HUES48 (cell line): ENCODE results near the gene TMEM14C.
"Not testable (repeated sequence)": the region's sequence is repeated elsewhere in the genome, so short reads cannot be mapped to it uniquely, and the experiment has no call there.

Source experiments
- H3K27ac ChIP-seq: one replicate; pipeline ENCODE4 v1.7.0; 2013; ENCODE audit warnings: low read depth, low read length, inconsistent platforms
- H3K27me3 ChIP-seq: 2 replicates; pipeline ENCODE4 v1.6.1; 2013; ENCODE audit warnings: mild to moderate bottlenecking, low read length; ENCODE audit not compliant: control insufficient read depth, insufficient read depth
- H3K36me3 ChIP-seq: 2 replicates; pipeline ENCODE4 v1.6.1; 2013; ENCODE audit warnings: low read length; ENCODE audit not compliant: control insufficient read depth, insufficient read depth
- H3K4me1 ChIP-seq: 2 replicates; pipeline ENCODE4 v1.6.1; 2013; ENCODE audit warnings: mild to moderate bottlenecking, low read length; ENCODE audit not compliant: control insufficient read depth, insufficient read depth
- H3K4me3 ChIP-seq: 2 replicates; pipeline ENCODE4 v1.5.1; 2013; ENCODE audit warnings: mild to moderate bottlenecking, low read depth, low read length
- H3K9ac ChIP-seq: 2 replicates; pipeline ENCODE4 v1.6.1; 2013; ENCODE audit warnings: mild to moderate bottlenecking, low read depth, low read length, moderate library complexity
- H3K9me3 ChIP-seq: 2 replicates; pipeline ENCODE4 v1.6.1; 2013; ENCODE audit warnings: low read length; ENCODE audit not compliant: control insufficient read depth, insufficient read depth

The TMEM14C gene

GRCh38 chr6:10742251-10742650, 19.4 kb downstream of the TMEM14C start:
- Histone ChIP-seq H3K9ac (no peak overlapping the region), H3K27me3 (no peaks in the 10 kb centered on the region), H3K27ac (no peak overlapping the region), H3K4me3 (no peak overlapping the region), H3K36me3 (no peaks in the 10 kb centered on the region), H3K9me3 (no peaks in the 10 kb centered on the region), H3K4me1 (peaks cover 7% of the 10 kb centered on the region; the same call in 1 of the 2 replicates)

DNA sequence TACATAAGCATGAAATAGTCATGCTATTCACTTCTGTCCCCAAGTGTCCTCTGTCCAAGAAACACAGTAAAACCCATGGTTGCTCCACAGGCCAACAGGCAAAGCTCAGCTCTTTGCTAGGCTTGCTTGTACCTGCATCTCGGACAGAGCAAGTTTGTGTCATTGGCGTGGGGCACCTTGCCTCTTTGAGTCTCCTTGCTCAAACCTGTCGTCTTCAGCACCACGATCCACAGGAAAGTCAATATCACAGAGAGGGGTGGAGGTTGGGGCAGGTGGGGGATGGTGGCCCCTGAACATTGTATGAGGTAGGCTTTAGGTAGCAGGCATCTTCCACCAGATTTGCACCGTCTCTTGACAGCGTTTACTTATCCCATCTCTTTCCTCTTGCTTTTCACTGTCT, 20.6 kb downstream of the TMEM14C start:
- Histone ChIP-seq H3K4me3 (no peak overlapping the region), H3K27me3 (no peaks in the 10 kb centered on the region), H3K4me1 (peaks cover 10% of the 10 kb centered on the region), H3K9ac (no peak overlapping the region), H3K36me3 (no peaks in the 10 kb centered on the region), H3K27ac (no peak overlapping the region), H3K9me3 (no peaks in the 10 kb centered on the region)

- H3K9me3 ChIP-seq = no peaks in the 10 kb centered on the region
- H3K9ac ChIP-seq = no peak overlapping the region
- no peak overlapping the region for H3K27ac ChIP-seq
- H3K36me3 ChIP-seq = peaks cover 14% of the 10 kb centered on the region
- H3K27me3 ChIP-seq = no peaks in the 10 kb centered on the region
- no peak overlapping the region for H3K4me3 ChIP-seq
- H3K4me1 ChIP-seq = peaks cover 15% of the 10 kb centered on the region
These were observed 22.2 kb downstream of the TMEM14C start for GRCh38 chr6:10745116-10745515.

DNA sequence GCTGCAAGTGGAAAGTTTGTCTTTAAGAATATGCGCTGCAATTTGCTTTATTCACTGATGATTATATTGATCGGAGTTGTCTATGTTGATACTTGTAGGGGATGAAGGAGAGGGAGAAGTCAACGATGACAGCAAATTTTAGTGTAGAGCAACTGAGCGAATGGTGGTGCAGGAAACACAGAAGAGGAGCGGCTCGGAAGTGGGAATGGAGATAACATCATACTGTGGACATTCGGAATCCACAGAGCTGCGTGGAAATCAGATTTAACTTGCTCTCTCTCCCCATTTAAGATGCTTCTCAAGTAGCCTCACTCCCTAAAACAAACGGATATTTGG, 24.0 kb downstream of the TMEM14C start:
- Histone ChIP-seq H3K27ac (peak overlapping the region; percentile 45), H3K4me3 (peak overlapping the region; percentile 94)

GRCh38 chr6:10747251-10747972, 24.5 kb downstream of the TMEM14C start, which contains the start of gene TMEM14B:
Gene TMEM14B (plus strand): TSS chr6:10747805. CDS start chr6:10749246, 1,441 bp downstream.
- peak within 1 kb of the TSS; percentile 70 for H3K27ac ChIP-seq
- H3K36me3 ChIP-seq = peaks cover 27% of the 10 kb centered on the region
- no peaks in the 10 kb centered on the region for H3K27me3 ChIP-seq
- peaks cover 15% of the 10 kb centered on the region for H3K4me1 ChIP-seq
- H3K9ac ChIP-seq = peak within 1 kb of the TSS; percentile 87
- H3K9me3 ChIP-seq = no peaks in the 10 kb centered on the region
- H3K4me3 ChIP-seq = peak within 1 kb of the TSS; percentile 94

More for the DNA sequence above, 24.0 kb downstream of the TMEM14C start:
- Histone ChIP-seq H3K9me3 (no peaks in the 10 kb centered on the region), H3K9ac (0 out of 2 replicates have a peak overlapping the region, but pooled peaks have one; percentile 6), H3K36me3 (peaks cover 27% of the 10 kb centered on the region), H3K27me3 (no peaks in the 10 kb centered on the region), H3K4me1 (peaks cover 15% of the 10 kb centered on the region)

- no peak overlapping the region for H3K9ac ChIP-seq
- no peak overlapping the region for H3K4me3 ChIP-seq
- H3K27ac ChIP-seq = peak overlapping the region; percentile 29
- peaks cover 49% of the 10 kb centered on the region for H3K36me3 ChIP-seq
- no peaks in the 10 kb centered on the region for H3K9me3 ChIP-seq
- peaks cover 15% of the 10 kb centered on the region for H3K4me1 ChIP-seq
- H3K27me3 ChIP-seq = no peaks in the 10 kb centered on the region
These were observed 26.9 kb downstream of the TMEM14C start for GRCh38 chr6:10749734-10750133.

- H3K27ac ChIP-seq, H3K9ac ChIP-seq, H3K27me3 ChIP-seq, H3K4me3 ChIP-seq, H3K9me3 ChIP-seq: not testable (repeated sequence)
- peaks cover 57% of the 10 kb centered on the region for H3K36me3 ChIP-seq
- peaks cover 15% of the 10 kb centered on the region for H3K4me1 ChIP-seq
These were observed 27.7 kb downstream of the TMEM14C start for GRCh38 chr6:10750568-10750967.

DNA sequence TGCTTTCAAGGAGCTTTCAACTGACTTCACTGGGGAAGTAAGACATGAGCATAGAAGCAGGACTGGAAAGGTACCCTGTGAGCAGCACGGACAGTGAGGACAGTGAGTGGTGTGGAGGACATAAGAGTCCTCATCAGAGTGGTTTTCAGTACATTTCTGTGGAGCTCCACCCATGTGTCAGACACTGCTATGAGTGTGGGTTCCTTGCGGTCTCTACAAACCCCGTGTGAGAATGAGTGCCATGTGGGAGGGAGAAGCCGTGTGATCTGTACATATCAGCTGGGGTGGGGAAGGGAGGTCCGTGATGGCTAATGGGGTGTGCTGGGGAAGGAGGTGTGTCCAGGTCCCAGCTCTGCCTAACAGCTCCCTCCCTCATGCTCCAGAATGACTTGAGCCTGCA, 28.9 kb downstream of the TMEM14C start:
- H3K27ac ChIP-seq, H3K9ac ChIP-seq, H3K27me3 ChIP-seq, H3K9me3 ChIP-seq, H3K4me3 ChIP-seq: not testable (repeated sequence)
- H3K36me3 ChIP-seq = peaks cover 69% of the 10 kb centered on the region
- peaks cover 12% of the 10 kb centered on the region for H3K4me1 ChIP-seq

- no peaks in the 10 kb centered on the region for H3K4me1 ChIP-seq
- no peak overlapping the region for H3K27ac ChIP-seq
- no peak overlapping the region for H3K9ac ChIP-seq
- no peak overlapping the region for H3K4me3 ChIP-seq
- H3K36me3 ChIP-seq = peaks cover 80% of the 10 kb centered on the region
- H3K9me3 ChIP-seq = no peaks in the 10 kb centered on the region
- H3K27me3 ChIP-seq = no peaks in the 10 kb centered on the region
These were observed 33.2 kb downstream of the TMEM14C start for GRCh38 chr6:10756085-10756484.

DNA sequence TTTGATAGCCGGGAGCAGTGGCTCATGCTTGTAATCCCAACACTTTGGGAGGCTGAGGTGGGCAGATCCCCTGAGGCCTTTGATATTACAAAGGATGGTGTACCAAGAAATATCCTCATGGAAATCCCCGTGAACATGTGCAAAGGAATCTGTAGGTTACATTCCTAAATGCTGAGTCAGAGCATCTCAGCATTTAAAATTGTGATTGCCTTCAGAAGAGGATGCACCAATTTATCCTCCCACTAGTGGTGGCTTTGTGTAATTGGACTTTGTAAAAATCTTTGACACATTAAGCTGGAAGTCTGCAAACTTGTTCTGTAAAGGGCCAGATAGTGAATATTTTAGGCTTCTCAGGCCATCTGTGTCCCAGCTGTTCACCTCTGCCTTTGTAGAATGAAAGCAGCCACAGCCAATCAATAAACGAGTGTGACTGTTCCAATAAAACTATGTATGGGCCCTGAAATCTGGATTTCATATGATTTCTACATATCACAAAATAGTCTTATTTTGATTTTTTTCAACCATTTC, 36.5 kb downstream of the TMEM14C start:
- peak overlapping the region; percentile 11 for H3K27ac ChIP-seq
- no peaks in the 10 kb centered on the region for H3K4me1 ChIP-seq
- H3K9ac ChIP-seq = no peak overlapping the region
- no peaks in the 10 kb centered on the region for H3K27me3 ChIP-seq
- H3K4me3 ChIP-seq = no peak overlapping the region
- peaks cover 54% of the 10 kb centered on the region for H3K36me3 ChIP-seq
- H3K9me3 ChIP-seq = no peaks in the 10 kb centered on the region

- Histone ChIP-seq H3K9ac (no peak overlapping the region), H3K4me3 (no peak overlapping the region), H3K27ac (no peak overlapping the region), H3K4me1 (no peaks in the 10 kb centered on the region), H3K36me3 (peaks cover 49% of the 10 kb centered on the region), H3K27me3 (no peaks in the 10 kb centered on the region), H3K9me3 (no peaks in the 10 kb centered on the region)
These were observed 37.0 kb downstream of the TMEM14C start for GRCh38 chr6:10759884-10760329.
